ENCODE data around the gene IFT88.

DNA sequence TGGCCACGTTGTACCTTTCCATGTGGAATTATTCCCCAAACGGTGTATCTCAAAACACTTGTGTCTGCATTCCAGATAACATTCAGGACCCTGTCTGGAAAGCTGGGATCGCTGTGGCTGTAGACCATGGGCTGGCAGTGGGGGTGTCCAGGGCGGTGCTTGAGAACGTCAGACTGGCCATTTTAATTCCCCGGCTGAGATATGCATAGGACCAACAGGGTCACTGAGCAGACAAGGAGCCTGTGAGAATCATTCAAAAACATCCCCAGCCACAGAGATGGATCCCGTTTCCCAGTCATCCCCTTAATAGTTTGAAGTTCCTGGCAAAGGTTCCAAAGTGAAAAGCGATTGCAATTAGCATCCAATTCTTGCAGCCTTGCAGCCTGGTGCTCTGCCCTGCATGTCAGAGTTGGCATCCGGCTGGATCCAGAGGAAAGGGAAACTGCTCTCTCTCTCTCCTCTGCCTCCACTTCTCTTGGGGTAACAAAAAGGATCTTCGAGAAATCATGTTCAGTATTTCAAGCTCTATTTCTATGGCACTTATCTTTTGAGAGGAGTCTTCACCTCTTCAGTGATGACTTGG, 41.6 kb downstream of the IFT88 start:
- TF ChIP-seq, protein P1, sequence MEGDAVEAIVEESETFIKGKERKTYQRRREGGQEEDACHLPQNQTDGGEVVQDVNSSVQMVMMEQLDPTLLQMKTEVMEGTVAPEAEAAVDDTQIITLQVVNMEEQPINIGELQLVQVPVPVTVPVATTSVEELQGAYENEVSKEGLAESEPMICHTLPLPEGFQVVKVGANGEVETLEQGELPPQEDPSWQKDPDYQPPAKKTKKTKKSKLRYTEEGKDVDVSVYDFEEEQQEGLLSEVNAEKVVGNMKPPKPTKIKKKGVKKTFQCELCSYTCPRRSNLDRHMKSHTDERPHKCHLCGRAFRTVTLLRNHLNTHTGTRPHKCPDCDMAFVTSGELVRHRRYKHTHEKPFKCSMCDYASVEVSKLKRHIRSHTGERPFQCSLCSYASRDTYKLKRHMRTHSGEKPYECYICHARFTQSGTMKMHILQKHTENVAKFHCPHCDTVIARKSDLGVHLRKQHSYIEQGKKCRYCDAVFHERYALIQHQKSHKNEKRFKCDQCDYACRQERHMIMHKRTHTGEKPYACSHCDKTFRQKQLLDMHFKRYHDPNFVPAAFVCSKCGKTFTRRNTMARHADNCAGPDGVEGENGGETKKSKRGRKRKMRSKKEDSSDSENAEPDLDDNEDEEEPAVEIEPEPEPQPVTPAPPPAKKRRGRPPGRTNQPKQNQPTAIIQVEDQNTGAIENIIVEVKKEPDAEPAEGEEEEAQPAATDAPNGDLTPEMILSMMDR (IDR thresholded peaks at IDR 0.05), result no peak
- TF ChIP-seq EP300 (IDR thresholded peaks at IDR 0.05) (no peak), POLR2AphosphoS5 (IDR thresholded peaks at IDR 0.05) (no peak)
